SK-N-SH (cell line): ENCODE data around the gene CTCF.

ENCODE experiments used
- GATA2 ChIP-seq: sonication (generic); formaldehyde crosslinking; IDR thresholded peaks from 2 replicates; pipeline ENCODE4 v1.5.0; 2020; ENCODE audit warnings: mild to moderate bottlenecking, missing genetic modification reagents
- NRF1 ChIP-seq: IDR thresholded peaks from 2 replicates; pipeline ENCODE4 v1.6.1; 2012; ENCODE audit warnings: low read depth, mild to moderate bottlenecking, low read length
- RAD21 ChIP-seq: IDR thresholded peaks from 2 replicates; pipeline ENCODE4 v1.6.1; 2012; ENCODE audit warnings: mild to moderate bottlenecking, low read length
- ZBTB33 ChIP-seq: IDR thresholded peaks from 2 replicates; pipeline ENCODE4 v1.4.0; 2012; ENCODE audit warnings: low read depth, borderline replicate concordance
- TF ChIP-seq, protein P1 (sequence below): fragments of 200-600 bp; sonication (generic); IDR thresholded peaks from 2 replicates; pipeline ENCODE4 v1.6.1; 2017; ENCODE audit warnings: antibody characterized with exemption, mild to moderate bottlenecking, moderate library complexity

- TF ChIP-seq, protein P1, sequence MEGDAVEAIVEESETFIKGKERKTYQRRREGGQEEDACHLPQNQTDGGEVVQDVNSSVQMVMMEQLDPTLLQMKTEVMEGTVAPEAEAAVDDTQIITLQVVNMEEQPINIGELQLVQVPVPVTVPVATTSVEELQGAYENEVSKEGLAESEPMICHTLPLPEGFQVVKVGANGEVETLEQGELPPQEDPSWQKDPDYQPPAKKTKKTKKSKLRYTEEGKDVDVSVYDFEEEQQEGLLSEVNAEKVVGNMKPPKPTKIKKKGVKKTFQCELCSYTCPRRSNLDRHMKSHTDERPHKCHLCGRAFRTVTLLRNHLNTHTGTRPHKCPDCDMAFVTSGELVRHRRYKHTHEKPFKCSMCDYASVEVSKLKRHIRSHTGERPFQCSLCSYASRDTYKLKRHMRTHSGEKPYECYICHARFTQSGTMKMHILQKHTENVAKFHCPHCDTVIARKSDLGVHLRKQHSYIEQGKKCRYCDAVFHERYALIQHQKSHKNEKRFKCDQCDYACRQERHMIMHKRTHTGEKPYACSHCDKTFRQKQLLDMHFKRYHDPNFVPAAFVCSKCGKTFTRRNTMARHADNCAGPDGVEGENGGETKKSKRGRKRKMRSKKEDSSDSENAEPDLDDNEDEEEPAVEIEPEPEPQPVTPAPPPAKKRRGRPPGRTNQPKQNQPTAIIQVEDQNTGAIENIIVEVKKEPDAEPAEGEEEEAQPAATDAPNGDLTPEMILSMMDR: no peak
- TF ChIP-seq RAD21: no peak
- no peak for TF ChIP-seq NRF1
- TF ChIP-seq GATA2 (CRISPR knock-in tag): no peak
- TF ChIP-seq ZBTB33: no peak
Observed at GRCh38 chr16:67647681-67648080, 85.4 kb downstream of the CTCF start.
